AG04450 (cell line): Measurements from ENCODE around the gene MAGI2. TPM values are rescaled to one million over a fixed set of nuclear protein-coding genes. Genes with fewer than 3 reads are reported as not detected.

ENCODE experiments used
- CTCF ChIA-PET: fragments of 300-600, 350-600 bp; formaldehyde crosslinking; extraction: SDS; loops from one replicate; lab custom pipeline; 2022; ENCODE audit warnings: antibody characterized with exemption, inconsistent platforms; lab: Charles Lee
- POLR2A ChIA-PET: fragments of 350-600 bp; formaldehyde crosslinking; extraction: SDS; loops from one replicate; lab custom pipeline; 2021; ENCODE audit warnings: antibody characterized with exemption, inconsistent platforms; lab: Yijun Ruan, JAX
- DNase-seq: peaks from one replicate; pipeline ENCODE4 v3.0.0-alpha.2; 2011; ENCODE audit warnings: low read depth, low spot score
- H3K27ac ChIP-seq: one replicate; pipeline ENCODE4 v1.5.1; 2012; ENCODE audit warnings: low read depth, low read length, control low read depth
- H3K27me3 ChIP-seq: one replicate; pipeline ENCODE4 v1.6.0; 2012; ENCODE audit warnings: low read length; ENCODE audit not compliant: control insufficient read depth, insufficient read depth
- H3K4me3 ChIP-seq: 2 replicates; pipeline ENCODE4 v1.5.1; 2011; ENCODE audit warnings: mild to moderate bottlenecking, low read depth, low read length, control low read depth
- H3K9me3 ChIP-seq: 2 replicates; pipeline ENCODE4 v1.5.1; 2012; ENCODE audit warnings: low read length; ENCODE audit not compliant: control insufficient read depth, insufficient read depth
- CTCF ChIP-seq: IDR thresholded peaks from 2 replicates; pipeline ENCODE4 v1.5.1; 2011; ENCODE audit warnings: low read depth, low read length, control low read depth, inconsistent platforms
- polyA plus RNA-seq: library from polyadenylated mRNA; depleted of rRNA; stranded (reverse); fragments of >200 nt; gene quantifications from 2 replicates; pipeline ENCODE4 v1.2.3, GENCODE V29; 2011

The MAGI2 gene
- polyA plus RNA-seq, 1 experiment = 2.3 TPM

GRCh38 chr7:78686189-78686588 lies 767.3 kb downstream of the MAGI2 start:
- DNase-seq = no peak
- Histone ChIP-seq H3K27me3 (no peaks in the 10 kb centered on the region), H3K9me3 (no peaks in the 10 kb centered on the region), H3K27ac (no peak overlapping the region), H3K4me3 (no peak overlapping the region)
- ChIA-PET POLR2A (interaction anchor here (0.7 kb wide), 1 partner anchor 598 kb away, joined by 5 read pairs; no protein-coding TSS in a partner anchor), CTCF (no interaction called here)
- no peak for TF ChIP-seq CTCF

- Histone ChIP-seq H3K9me3 (no peaks in the 10 kb centered on the region), H3K4me3 (no peak overlapping the region), H3K27me3 (no peaks in the 10 kb centered on the region), H3K27ac (no peak overlapping the region)
- TF ChIP-seq CTCF = no peak
- ChIA-PET POLR2A (no interaction called here), CTCF (no interaction called here)
- no peak for DNase-seq
Observed at GRCh38 chr7:78684201-78684600, 769.3 kb downstream of the MAGI2 start.

- TF ChIP-seq CTCF = no peak
- Histone ChIP-seq H3K9me3 (no peaks in the 10 kb centered on the region), H3K4me3 (no peak overlapping the region), H3K27me3 (no peaks in the 10 kb centered on the region), H3K27ac (no peak overlapping the region)
- ChIA-PET POLR2A (no interaction called here), CTCF (no interaction called here)
- DNase-seq = no peak
Observed at GRCh38 chr7:78683566-78683965, 769.9 kb downstream of the MAGI2 start.

- no peak overlapping the region for H3K27ac ChIP-seq
- ChIA-PET POLR2A (no interaction called here), CTCF (no interaction called here)
- H3K27me3 ChIP-seq = no peaks in the 10 kb centered on the region
- no peak overlapping the region for H3K4me3 ChIP-seq
- H3K9me3 ChIP-seq = no peaks in the 10 kb centered on the region
- DNase-seq = no peak
- TF ChIP-seq CTCF = no peak
Observed at GRCh38 chr7:78679112-78679876, 774.2 kb downstream of the MAGI2 start.

GRCh38 chr7:78677391-78677790 lies 776.1 kb downstream of the MAGI2 start:
- TF ChIP-seq CTCF = no peak
- ChIA-PET POLR2A (no interaction called here), CTCF (no interaction called here)
- no peaks in the 10 kb centered on the region for H3K27me3 ChIP-seq
- no peak overlapping the region for H3K27ac ChIP-seq
- H3K9me3 ChIP-seq = no peaks in the 10 kb centered on the region
- no peak overlapping the region for H3K4me3 ChIP-seq
- no peak for DNase-seq
